ENCODE data around the gene MAP2K7. TPM values are rescaled to one million over a fixed set of nuclear protein-coding genes. Genes with fewer than 3 reads are reported as not detected.

MAP2K7 gene
- total RNA-seq, 1 experiment from 2014 or later: 59.1 TPM

GRCh38 chr19:7883796-7884570 lies 19.7 kb upstream of the MAP2K7 start (continued):
- TF ChIP-seq SIN3A (IDR thresholded peaks at IDR 0.05; ENCODE audit: low read depth) (no peak), ELF1 (IDR thresholded peaks at IDR 0.05; ENCODE audit: borderline replicate concordance, low read depth) (no peak), SRF (IDR thresholded peaks at IDR 0.05; ENCODE audit: low read depth) (no peak), POLR2AphosphoS5 (IDR thresholded peaks at IDR 0.05; ENCODE audit: low read depth, low read length) (no peak), SP1 (IDR thresholded peaks at IDR 0.05; ENCODE audit: low read depth) (no peak), JUND (IDR thresholded peaks at IDR 0.05) (no peak), FOSL1 (IDR thresholded peaks at IDR 0.05; ENCODE audit: low read depth) (no peak)

GRCh38 chr19:7885818-7886217 lies 17.9 kb upstream of the MAP2K7 start:
- CTCF ChIA-PET: interaction anchor here (4.0 kb wide), 1 partner anchor 17 kb away, joined by 14 read pairs; no protein-coding TSS in a partner anchor
- H4K20me1 ChIP-seq (ENCODE audit: insufficient read depth): no peaks in the 10 kb centered on the region
- H3K27ac ChIP-seq (ENCODE audit: low read depth, low read length): no peak overlapping the region
- H3K79me2 ChIP-seq (ENCODE audit: insufficient read depth, low read length): peaks cover 19% of the 10 kb centered on the region; the same call in 1 of the 2 replicates
- no peak for DNase-seq (ENCODE audit: low read depth, low spot score)
- H3K4me2 ChIP-seq (ENCODE audit: low read length): peak overlapping the region; percentile 46; the same call in 1 of the 2 replicates
- RAD21 ChIA-PET (ENCODE audit: low non-redundant PET in 1 of 2, low total read pairs in 2 of 2, uncharacterized antibody in 2 of 2, unreplicated experiment in 2 of 2): no interaction called here
- H3K9ac ChIP-seq (ENCODE audit: low read length): no peak overlapping the region
- H2AFZ ChIP-seq (ENCODE audit: low read depth, low read length, poor library complexity, severe bottlenecking): no peak overlapping the region
- H3K9me2 ChIP-seq (ENCODE audit: insufficient read depth): no peaks in the 10 kb centered on the region
- no peaks in the 10 kb centered on the region for H3K27me3 ChIP-seq (ENCODE audit: insufficient read depth, low read length)
- no TSS peak for BruUV-seq (replicated peaks)
- no peaks in the 10 kb centered on the region for H3K9me3 ChIP-seq (ENCODE audit: control insufficient read depth in 1 of 2, insufficient read depth in 1 of 2, low read depth in 1 of 2, low read length in 2 of 2)
- TF ChIP-seq CBX3 (IDR thresholded peaks at IDR 0.05; ENCODE audit: low read depth) (no peak), EZH2 (IDR thresholded peaks at IDR 0.05) (no peak), MAX (IDR thresholded peaks at IDR 0.05) (no peak), CEBPB (IDR thresholded peaks at IDR 0.05; ENCODE audit: low read depth) (no peak), RAD21 (IDR thresholded peaks at IDR 0.05; ENCODE audit: low read depth) (no peak), POLR2AphosphoS5 (IDR thresholded peaks at IDR 0.05; ENCODE audit: low read depth, low read length) (no peak), SIN3A (IDR thresholded peaks at IDR 0.05; ENCODE audit: low read depth) (no peak), REST (IDR thresholded peaks at IDR 0.05; ENCODE audit: low read depth) (no peak), EZH2phosphoT487 (IDR thresholded peaks at IDR 0.05; ENCODE audit: borderline replicate concordance) (no peak), SP1 (IDR thresholded peaks at IDR 0.05; ENCODE audit: low read depth) (no peak), TCF7L2 (IDR thresholded peaks at IDR 0.05; ENCODE audit: borderline replicate concordance, extremely low read depth, insufficient read depth, insufficient read length) (no peak), ZNF274 (IDR thresholded peaks at IDR 0.05; ENCODE audit: low read depth, low read length) (no peak), ZFX (IDR thresholded peaks at IDR 0.05) (no peak), SRF (IDR thresholded peaks at IDR 0.05; ENCODE audit: low read depth) (no peak), FOSL1 (IDR thresholded peaks at IDR 0.05; ENCODE audit: low read depth) (no peak), ELF1 (IDR thresholded peaks at IDR 0.05; ENCODE audit: borderline replicate concordance, low read depth) (no peak), POLR2A (IDR thresholded peaks at IDR 0.05; ENCODE audit: borderline replicate concordance, extremely low read depth, insufficient read depth, insufficient read length) (no peak)
- ATAC-seq: no peak
- intact Hi-C loops (cut with micrococcal nuclease): no loop called here
- no peaks in the 10 kb centered on the region for H3K36me3 ChIP-seq (ENCODE audit: control insufficient read depth in 1 of 2, insufficient read depth in 2 of 2, low read length in 2 of 2)
- POLR2A ChIA-PET: interaction anchor here (1.0 kb wide), 1 partner anchor 17 kb away, joined by 6 read pairs; no protein-coding TSS in a partner anchor
- peaks cover 13 to 42% of the 10 kb centered on the region in 2 experiments; a peak in 3 of 4 replicates for H3K4me1 ChIP-seq (ENCODE audit: control insufficient read depth in 1 of 2, insufficient read depth in 2 of 2, low read length in 2 of 2)
- H3K4me3 ChIP-seq (replicated peaks in 1 of 2; ENCODE audit: low read depth in 1 of 2, low read length in 2 of 2): no peak overlapping the region

All from HCT116 (cell line).